Measurements from ENCODE around the gene UBE2J1.

- TF ChIP-seq EZH2 (IDR thresholded peaks at IDR 0.05; ENCODE audit: borderline replicate concordance, low read depth, low read length, severe bottlenecking) (no peak), CTCF (IDR thresholded peaks at IDR 0.05; ENCODE audit: extremely low read depth in 1 of 2, insufficient read depth in 1 of 2, low read depth in 1 of 2, low read length in 2 of 2) (no peak), POLR2A (IDR thresholded peaks at IDR 0.05; ENCODE audit: low read depth, low read length) (no peak), POLR2AphosphoS5 (IDR thresholded peaks at IDR 0.05; ENCODE audit: insufficient read depth, low read depth, low read length) (no peak), JUN (IDR thresholded peaks at IDR 0.05; ENCODE audit: borderline replicate concordance, insufficient read depth, insufficient read length, low read depth) (no peak), GATA2 (IDR thresholded peaks at IDR 0.05; ENCODE audit: insufficient read depth, insufficient read length, low read depth, low read length) (no peak)
- TF ChIP-seq, protein P1, sequence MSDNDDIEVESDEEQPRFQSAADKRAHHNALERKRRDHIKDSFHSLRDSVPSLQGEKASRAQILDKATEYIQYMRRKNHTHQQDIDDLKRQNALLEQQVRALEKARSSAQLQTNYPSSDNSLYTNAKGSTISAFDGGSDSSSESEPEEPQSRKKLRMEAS (IDR thresholded peaks at IDR 0.05; ENCODE audit: insufficient read depth, insufficient read length): no peak
Measured at GRCh38 chr6:89291256-89291819, 61.2 kb downstream of the UBE2J1 start.

Measured in endothelial cell of umbilical vein (primary cell).